HG03442 (cell line): ENCODE data around the gene TNXB.
"Not testable (repeated sequence)": the region's sequence is repeated elsewhere in the genome, so short reads cannot be mapped to it uniquely, and the experiment has no call there.

Experiments
- ATAC-seq: cut with Tn5 transposase; IDR thresholded peaks from one replicate; pipeline ENCODE4 v1.9.1; 2021; ENCODE audit warnings: mild to moderate bottlenecking, moderate library complexity; ENCODE audit not compliant: unreplicated experiment

Gene TNXB

GRCh38 chr6:32086661-32087573 lies 22.2 kb downstream of the TNXB start:
- no peak for ATAC-seq

DNA sequence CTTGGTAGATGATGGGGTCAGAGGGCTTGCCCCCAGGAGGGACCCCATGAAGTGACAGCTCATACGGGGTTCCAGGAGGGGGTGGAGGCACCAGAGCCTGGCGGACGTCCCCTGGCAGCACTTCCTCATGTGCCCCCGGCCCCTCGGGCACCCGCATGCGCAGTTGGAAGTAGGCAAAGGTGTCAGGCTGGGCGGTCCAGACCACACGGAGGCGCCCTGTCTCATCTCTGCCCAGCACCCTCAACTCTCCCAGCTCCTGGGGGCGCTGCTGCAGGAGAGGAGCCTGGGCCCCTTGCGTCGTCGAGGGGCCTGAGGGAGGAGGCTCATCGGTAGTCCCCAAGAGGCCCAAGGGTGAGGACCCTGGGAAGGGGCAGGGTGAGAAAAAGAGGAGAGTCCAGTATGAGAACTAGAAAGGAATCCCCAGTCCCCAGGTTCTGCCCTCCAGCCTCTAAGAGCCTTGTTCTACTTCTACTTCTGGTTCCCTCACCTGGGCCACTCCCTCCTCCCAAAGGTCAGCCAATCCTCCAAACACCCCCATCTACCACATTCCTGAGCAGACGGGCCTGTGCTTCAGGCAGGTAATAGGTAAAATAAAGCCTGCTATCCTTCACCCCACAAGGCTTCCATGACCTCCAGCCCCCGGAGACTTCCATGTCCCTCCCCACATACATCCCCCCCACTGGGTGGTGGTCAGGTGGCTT lies 23.2 kb downstream of the TNXB start:
- no peak for ATAC-seq

DNA sequence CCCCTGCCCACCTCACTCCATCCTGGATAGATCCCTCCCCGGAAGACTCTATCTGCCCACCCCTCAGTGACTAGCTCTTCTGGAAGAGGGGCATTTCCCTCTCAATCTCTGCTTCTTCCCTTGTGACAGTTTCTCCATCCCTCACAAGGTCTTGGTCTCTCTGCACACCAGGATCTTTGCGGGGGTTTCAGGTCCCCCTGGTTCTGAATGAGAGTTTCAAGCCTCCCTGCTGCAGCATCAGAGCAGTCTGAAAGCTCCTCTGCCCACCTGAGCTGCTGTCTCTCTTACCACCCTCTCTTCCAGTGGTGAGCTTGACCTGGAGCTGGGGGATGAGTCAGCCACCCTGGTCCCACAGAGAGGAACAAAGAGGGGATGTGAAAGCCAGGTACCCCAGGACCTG lies 24.4 kb downstream of the TNXB start:
- ATAC-seq: no peak

GRCh38 chr6:32083812-32084768 lies 25.0 kb downstream of the TNXB start:
- no peak for ATAC-seq

DNA sequence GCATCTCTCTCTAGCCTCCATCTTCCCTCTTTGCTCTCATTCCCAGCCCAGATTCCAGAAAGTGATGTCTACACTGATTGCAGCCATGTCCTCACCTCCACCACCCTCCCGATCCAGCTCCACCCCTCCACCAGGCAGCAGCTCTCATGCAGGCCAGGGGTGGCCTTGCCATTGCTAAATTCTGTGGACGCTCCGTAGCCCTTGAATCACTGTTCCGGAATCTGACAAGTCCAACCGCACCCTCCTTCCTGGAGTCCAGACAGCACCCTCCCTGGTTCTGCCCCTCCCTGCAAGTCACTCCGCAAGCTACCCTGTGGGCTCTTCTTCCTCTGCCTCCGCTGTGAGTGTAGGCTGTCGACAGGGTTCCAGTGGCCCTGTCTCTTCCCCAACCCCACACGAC lies 26.2 kb downstream of the TNXB start:
- no peak for ATAC-seq

DNA sequence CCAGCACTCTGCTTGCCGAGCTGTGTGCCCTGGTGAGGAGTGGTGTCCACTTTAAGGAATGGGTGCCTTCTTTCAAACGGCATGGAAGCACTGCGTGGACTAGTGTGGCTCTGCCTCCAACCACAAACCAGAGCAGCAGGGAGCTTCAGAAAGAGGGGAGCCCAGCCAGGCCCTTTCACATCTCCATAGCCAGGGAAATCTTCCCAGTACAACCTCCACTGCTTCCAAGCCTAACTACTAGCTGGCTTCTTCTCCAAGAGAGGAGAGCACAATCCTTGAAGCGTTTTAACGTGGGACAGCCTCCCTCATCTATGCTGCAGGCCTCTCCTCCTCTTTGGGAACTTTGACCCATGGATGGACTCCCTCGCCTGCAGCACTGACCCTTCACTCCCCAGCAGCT lies 26.7 kb downstream of the TNXB start:
- no peak for ATAC-seq

GRCh38 chr6:32081168-32081990 lies 27.8 kb downstream of the TNXB start:
- ATAC-seq: no peak

DNA sequence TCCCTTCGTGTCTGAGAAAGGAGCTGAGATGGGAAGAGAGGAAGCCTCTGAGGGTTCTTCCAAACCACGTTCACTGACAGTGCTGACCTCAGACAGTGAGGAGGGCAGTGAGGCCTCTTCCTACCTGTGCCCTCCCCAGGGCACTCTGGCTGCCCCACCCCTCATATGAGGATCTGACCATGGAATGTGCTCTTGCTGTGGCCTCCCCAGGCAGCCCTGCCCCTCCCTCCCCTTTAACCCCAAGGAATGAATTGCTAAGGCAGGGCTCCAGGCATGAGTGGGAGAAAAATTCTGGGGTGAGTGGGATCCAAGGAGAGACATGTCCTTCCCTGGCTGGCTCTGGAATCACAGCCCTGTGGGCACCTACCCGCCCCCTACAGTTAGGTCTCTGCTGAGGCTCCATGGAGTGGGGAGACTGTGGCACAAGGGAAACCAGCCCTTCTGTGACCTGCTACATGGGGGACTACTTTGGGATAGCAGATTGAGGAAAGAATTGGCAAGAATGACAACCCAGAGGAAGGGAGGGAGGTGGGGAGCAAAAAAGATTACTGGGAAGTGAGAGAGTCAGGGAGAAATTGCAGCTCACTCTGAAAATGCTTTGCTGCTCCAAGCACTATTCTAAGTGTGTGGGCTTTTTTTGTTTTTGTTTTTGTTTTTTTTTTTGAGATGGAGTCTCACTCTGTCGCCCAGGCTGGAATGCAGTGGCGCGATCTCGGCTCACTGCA lies 29.4 kb downstream of the TNXB start:
- ATAC-seq: no peak

DNA sequence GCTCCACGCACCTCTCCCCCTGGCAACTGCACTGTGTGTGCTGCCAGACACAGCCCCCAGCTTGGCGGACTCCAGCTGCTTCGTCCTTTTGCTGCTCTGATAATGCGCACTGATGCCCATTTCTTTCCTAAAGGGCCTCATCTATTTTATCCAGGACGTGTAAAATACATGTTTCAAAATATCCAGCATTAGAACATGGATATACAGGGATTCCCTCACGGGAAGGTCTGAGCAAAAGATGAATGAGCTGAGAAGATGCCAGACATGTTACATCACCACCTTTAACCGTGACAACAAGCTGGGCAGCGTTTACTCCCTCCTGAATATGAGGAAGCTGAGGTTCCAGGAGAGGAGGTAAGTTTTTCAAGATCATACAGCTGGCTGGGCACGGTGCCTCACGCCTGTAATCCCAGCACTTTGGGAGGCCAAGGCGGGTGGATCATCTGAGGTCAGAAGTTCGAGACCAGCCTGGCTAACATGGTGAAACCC lies 32.8 kb downstream of the TNXB start:
- no peak for ATAC-seq

GRCh38 chr6:32075781-32076180 lies 33.4 kb downstream of the TNXB start:
- no peak for ATAC-seq

DNA sequence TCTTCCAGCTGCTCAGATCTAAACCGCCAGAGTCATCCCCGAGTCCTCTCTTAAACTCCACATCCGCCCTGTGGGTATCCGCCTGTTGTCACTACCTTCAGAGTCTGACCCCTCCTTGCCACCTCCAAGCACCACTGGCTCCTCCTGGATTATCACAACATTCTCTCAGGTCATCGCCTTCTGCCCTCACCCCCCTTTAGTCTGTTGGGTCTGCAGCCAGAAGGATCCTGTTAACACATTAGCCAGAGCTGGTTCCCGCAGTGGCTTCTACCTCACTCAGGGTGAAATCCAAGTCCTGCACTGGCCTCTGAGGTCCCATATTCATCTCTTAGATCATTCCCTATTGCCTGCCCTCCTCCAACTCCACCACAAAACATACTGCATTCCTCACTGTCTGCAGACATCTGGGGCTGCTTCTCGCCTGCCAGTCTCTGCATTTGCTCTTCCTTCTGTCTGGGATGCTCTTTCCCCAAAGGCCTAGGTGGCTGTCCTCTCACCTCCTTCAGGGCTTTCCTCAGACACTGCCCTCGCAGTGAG lies 34.1 kb downstream of the TNXB start:
- ATAC-seq: no peak

GRCh38 chr6:32073613-32074012 lies 35.5 kb downstream of the TNXB start:
- no peak for ATAC-seq

- ATAC-seq: no peak
These were observed 36.0 kb downstream of the TNXB start for GRCh38 chr6:32073101-32073500.

DNA sequence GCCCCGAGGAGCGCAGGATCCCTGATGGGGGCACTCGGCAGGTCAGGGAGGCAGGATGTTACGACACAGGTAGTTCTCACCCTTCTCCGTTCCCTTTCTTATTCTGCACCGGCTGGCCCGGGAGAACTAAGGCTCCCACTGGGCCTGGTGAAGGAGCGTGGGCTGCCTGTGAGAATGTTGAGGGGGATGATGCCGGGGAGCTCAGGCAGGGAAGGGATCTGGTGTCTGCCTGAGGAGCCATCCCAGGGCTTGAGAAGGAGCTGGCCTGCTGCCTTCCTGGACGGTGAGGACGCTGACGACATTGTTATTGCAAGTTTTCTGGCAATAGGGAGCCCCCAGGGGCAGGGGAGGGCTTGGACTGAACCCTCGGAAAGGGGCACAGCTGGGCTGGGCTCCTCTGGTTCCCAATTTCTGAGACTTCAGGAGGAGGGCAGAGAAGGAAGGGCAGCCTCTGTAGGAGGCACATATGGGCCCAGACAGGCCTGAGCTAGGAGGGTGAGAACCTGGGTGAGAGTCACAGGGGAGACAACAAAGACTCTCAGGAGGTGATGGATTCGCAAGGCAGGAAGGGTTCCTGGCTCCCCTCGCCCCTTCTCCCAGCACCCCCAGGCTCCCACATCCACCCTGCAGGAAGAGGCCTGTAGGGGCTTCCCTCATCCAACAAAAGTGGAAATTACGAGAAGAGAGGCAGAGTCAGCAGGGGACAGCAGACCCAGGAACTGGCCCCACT lies 38.2 kb downstream of the TNXB start:
- no peak for ATAC-seq

DNA sequence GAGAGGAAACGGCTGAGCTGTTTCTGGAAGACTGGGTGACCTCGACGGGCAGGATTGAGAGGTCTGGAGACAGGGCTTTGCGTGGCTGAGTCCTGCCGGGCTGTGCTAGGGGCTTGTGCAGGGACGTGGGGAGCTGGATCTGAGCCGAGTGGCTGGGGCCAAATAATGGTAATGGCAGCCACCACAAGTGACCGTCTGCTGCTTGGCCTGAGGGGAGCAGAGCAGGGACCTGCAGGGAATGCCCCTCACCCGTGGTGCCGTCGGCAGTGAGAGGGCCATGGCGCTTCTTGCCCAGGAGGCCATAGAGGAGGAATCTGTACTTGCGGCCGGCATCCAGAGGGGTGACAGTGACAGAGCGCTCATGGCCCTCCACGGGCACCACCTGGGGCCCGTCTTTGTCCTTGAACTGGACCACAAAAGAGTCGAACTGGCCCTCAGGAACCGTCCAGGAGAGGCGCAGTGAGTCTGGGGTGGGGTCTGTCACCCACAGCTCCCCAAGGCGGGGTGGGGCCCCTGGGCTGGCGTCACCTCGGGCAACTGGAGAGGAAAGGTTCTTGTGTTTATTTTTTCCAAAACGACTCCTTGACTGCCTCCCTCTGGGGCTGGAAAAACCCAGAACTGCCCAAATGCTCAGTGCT lies 39.1 kb downstream of the TNXB start:
- ATAC-seq: no peak

DNA sequence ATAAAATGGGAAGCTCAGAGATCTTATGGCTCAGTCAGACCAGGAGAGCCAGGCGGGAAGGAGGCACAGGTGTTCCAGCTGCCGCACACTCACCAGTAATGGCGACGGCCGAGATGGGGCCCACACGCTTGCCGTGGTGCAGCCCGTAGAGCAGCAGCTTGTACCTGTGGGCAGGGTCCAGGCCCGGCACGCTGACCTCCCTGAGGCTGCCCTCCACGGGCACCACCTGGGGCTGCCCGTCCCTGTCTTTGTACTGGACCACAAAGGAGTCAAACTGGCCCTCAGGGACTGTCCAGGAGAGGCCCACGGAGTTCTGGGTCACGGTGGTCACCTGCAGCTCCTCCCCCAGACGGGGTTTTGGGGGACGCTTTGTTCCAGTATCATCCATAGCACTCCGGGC lies 39.7 kb downstream of the TNXB start:
- ATAC-seq: no peak

DNA sequence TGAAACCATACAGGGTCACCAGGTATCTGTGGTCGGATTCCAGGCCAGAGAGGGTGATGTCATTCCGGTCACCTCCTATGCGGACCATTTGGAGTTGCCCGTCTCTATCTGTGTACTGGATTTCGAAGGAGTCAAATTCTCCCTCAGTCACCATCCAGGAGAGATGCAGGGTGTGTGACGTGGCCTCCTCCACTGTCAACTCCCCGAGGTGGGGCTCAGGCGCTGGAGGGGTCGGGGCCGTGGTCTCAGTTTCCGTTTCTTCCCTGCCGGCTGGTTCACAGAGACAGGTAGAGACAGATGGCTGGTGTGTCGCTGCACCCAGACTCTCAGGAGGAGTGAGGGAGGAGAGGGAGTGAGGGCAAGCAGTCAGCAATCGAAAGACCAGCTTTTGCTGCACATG lies 40.3 kb downstream of the TNXB start:
- ATAC-seq: no peak

GRCh38 chr6:32068315-32068714 lies 40.8 kb downstream of the TNXB start:
- ATAC-seq: not testable (repeated sequence)
